Measurements from ENCODE around the gene ZNF462.

The ZNF462 gene

DNA sequence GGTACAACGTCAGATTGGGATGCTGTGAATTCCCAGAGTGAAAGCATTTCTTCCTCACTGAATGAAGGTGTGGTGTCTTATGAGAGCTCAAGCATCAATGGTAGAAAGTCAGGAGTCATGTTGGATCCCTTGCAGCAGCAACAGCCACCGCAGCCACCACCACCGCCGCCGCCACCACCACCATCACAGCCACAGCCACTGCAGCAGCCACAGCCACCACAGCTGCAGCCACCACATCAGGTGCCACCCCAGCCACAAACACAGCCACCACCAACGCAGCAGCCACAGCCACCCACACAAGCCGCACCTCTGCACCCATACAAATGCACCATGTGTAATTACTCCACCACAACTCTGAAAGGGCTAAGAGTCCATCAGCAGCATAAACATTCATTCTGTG lies 62.4 kb downstream of the ZNF462 start:
- TF ChIP-seq, protein P1, sequence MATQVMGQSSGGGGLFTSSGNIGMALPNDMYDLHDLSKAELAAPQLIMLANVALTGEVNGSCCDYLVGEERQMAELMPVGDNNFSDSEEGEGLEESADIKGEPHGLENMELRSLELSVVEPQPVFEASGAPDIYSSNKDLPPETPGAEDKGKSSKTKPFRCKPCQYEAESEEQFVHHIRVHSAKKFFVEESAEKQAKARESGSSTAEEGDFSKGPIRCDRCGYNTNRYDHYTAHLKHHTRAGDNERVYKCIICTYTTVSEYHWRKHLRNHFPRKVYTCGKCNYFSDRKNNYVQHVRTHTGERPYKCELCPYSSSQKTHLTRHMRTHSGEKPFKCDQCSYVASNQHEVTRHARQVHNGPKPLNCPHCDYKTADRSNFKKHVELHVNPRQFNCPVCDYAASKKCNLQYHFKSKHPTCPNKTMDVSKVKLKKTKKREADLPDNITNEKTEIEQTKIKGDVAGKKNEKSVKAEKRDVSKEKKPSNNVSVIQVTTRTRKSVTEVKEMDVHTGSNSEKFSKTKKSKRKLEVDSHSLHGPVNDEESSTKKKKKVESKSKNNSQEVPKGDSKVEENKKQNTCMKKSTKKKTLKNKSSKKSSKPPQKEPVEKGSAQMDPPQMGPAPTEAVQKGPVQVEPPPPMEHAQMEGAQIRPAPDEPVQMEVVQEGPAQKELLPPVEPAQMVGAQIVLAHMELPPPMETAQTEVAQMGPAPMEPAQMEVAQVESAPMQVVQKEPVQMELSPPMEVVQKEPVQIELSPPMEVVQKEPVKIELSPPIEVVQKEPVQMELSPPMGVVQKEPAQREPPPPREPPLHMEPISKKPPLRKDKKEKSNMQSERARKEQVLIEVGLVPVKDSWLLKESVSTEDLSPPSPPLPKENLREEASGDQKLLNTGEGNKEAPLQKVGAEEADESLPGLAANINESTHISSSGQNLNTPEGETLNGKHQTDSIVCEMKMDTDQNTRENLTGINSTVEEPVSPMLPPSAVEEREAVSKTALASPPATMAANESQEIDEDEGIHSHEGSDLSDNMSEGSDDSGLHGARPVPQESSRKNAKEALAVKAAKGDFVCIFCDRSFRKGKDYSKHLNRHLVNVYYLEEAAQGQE (IDR thresholded peaks at IDR 0.05; ENCODE audit: low read depth): no peak
- no peak for TF ChIP-seq NFIC (IDR thresholded peaks at IDR 0.05)

DNA sequence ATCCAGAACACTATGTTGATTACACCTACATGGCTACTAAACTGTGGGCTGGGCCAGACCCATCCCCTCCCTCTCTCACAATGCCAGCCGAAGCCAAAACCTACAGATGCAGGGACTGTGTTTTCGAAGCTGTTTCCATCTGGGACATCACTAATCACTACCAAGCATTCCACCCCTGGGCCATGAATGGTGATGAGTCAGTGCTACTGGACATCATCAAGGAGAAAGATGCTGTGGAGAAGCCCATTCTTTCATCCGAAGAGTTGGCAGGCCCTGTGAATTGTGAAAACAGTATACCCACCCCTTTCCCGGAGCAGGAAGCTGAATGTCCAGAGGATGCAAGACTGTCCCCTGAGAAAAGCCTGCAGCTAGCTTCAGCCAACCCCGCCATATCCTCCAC lies 65.0 kb downstream of the ZNF462 start:
- TF ChIP-seq CREB1 (IDR thresholded peaks at IDR 0.05; ENCODE audit: low read depth) (no peak), EP300 (IDR thresholded peaks at IDR 0.05; ENCODE audit: borderline replicate concordance) (no peak), FOXM1 (IDR thresholded peaks at IDR 0.05; ENCODE audit: borderline replicate concordance, low read depth) (no peak), RAD21 (IDR thresholded peaks at IDR 0.05; ENCODE audit: low read depth) (no peak), CEBPB (IDR thresholded peaks at IDR 0.05) (no peak), NFIC (IDR thresholded peaks at IDR 0.05) (no peak), EGR1 (IDR thresholded peaks at IDR 0.05) (no peak), ZBTB7A (IDR thresholded peaks at IDR 0.05; ENCODE audit: low read depth) (no peak), TAF1 (IDR thresholded peaks at IDR 0.05; ENCODE audit: low read depth) (no peak)

DNA sequence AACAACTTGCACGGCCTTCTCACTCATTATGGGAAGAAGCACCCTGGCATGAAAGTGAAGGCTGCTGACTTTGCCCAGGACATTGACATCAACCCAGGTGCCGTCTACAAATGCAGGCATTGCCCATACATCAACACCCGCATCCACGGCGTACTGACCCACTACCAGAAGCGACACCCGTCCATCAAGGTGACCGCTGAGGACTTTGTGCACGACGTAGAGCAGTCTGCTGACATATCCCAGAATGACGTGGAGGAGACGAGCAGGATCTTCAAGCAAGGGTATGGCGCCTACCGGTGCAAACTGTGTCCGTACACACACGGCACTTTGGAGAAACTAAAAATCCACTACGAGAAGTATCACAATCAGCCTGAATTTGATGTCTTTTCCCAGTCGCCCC lies 65.4 kb downstream of the ZNF462 start:
- no peak for TF ChIP-seq CEBPB (IDR thresholded peaks at IDR 0.05)
- no peak for TF ChIP-seq TCF12 (IDR thresholded peaks at IDR 0.05; ENCODE audit: low read depth)
- no peak for TF ChIP-seq YY1 (IDR thresholded peaks at IDR 0.05; ENCODE audit: low read depth)

DNA sequence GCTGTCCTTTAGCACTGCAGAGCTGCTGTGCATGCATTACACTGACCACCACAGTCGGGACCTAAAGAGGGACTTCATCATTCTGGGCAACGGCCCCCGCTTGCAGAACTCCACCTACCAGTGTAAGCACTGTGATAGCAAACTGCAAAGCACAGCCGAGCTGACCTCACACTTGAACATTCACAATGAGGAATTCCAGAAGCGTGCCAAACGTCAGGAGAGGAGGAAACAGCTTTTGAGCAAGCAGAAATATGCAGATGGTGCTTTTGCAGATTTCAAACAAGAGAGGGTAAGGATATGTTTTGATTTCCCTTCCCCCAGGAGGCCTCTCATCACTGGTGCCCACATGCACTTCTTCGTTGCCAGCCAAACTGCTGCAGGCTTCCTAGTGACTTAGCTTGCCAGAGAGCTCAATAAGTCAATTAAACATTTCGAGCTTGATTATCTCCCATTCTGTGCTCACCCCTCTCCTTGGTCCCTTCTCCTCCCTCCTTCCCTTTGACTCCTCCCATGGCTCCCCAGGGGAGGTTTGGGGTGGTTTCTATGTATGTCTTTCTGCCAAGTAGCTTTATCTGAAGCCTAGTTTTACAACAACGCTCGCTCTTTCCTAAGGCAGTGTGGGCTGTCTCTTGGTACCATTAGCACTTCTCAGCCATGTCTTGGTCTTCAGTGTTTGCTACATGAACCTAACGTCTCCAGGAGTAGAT lies 66.7 kb downstream of the ZNF462 start:
- TF ChIP-seq YY1 (IDR thresholded peaks at IDR 0.05; ENCODE audit: low read depth) (no peak), EGR1 (IDR thresholded peaks at IDR 0.05) (no peak), RAD21 (IDR thresholded peaks at IDR 0.05; ENCODE audit: low read depth) (no peak), TEAD4 (IDR thresholded peaks at IDR 0.05) (no peak), FOXM1 (IDR thresholded peaks at IDR 0.05; ENCODE audit: borderline replicate concordance, low read depth) (no peak), CEBPB (IDR thresholded peaks at IDR 0.05) (no peak)
- TF ChIP-seq, protein P1 (IDR thresholded peaks at IDR 0.05; ENCODE audit: low read depth): no peak

DNA sequence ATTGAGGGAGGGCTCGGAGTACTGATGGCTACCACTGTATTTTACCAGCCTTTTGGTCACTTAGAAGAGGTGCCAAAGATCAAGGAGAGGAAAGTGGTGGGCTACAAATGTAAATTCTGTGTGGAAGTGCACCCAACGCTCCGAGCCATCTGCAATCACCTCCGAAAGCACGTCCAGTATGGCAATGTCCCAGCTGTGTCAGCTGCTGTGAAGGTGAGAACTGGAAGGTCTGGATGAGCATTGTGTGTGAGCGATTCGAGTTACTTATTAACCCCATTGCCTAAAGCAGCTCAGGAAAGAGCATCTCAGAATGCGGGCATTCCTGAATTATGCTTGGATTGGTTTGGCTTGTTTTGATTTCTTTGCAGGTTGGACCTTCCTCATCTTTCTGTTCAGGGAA lies 67.5 kb downstream of the ZNF462 start:
- TF ChIP-seq TCF12 (IDR thresholded peaks at IDR 0.05; ENCODE audit: low read depth): no peak
- TF ChIP-seq YY1 (IDR thresholded peaks at IDR 0.05; ENCODE audit: low read depth): no peak
- no peak for TF ChIP-seq TAF1 (IDR thresholded peaks at IDR 0.05; ENCODE audit: low read depth)
- TF ChIP-seq CEBPB (IDR thresholded peaks at IDR 0.05): no peak
- TF ChIP-seq, protein P2, sequence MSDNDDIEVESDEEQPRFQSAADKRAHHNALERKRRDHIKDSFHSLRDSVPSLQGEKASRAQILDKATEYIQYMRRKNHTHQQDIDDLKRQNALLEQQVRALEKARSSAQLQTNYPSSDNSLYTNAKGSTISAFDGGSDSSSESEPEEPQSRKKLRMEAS (IDR thresholded peaks at IDR 0.05): no peak
- TF ChIP-seq RAD21 (IDR thresholded peaks at IDR 0.05; ENCODE audit: low read depth): no peak
- no peak for TF ChIP-seq CREB1 (IDR thresholded peaks at IDR 0.05; ENCODE audit: low read depth)
- TF ChIP-seq EGR1 (IDR thresholded peaks at IDR 0.05): no peak
- TF ChIP-seq NFIC (IDR thresholded peaks at IDR 0.05): no peak
- TF ChIP-seq TEAD4 (IDR thresholded peaks at IDR 0.05): no peak
- TF ChIP-seq, protein P3, sequence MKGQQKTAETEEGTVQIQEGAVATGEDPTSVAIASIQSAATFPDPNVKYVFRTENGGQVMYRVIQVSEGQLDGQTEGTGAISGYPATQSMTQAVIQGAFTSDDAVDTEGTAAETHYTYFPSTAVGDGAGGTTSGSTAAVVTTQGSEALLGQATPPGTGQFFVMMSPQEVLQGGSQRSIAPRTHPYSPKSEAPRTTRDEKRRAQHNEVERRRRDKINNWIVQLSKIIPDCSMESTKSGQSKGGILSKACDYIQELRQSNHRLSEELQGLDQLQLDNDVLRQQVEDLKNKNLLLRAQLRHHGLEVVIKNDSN (IDR thresholded peaks at IDR 0.05): no peak
- TF ChIP-seq FOXM1 (IDR thresholded peaks at IDR 0.05; ENCODE audit: borderline replicate concordance, low read depth): no peak
- no peak for TF ChIP-seq EP300 (IDR thresholded peaks at IDR 0.05; ENCODE audit: borderline replicate concordance)
- TF ChIP-seq, protein P1 (IDR thresholded peaks at IDR 0.05; ENCODE audit: low read depth): no peak
- TF ChIP-seq ZBTB7A (IDR thresholded peaks at IDR 0.05; ENCODE audit: low read depth): no peak

DNA sequence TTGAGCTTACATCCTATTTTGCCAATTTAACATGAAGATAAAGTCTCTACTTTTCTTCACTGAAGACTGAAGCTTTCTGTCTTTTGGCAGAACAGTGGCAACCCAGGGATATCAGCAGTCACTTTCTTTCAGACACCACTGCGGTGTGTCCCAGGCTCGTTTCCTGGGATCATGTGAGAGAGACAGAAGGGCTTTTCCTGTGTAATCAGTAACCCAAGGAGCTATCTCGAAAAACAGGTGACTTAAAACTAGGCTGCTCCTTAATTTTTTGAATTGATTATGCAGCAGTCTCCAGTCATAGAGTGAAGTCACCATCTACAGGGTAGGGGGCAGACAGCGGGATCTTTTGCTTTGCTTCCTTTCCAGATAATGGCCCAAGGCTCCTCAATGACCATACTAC lies 68.5 kb downstream of the ZNF462 start:
- TF ChIP-seq YY1 (IDR thresholded peaks at IDR 0.05; ENCODE audit: low read depth) (no peak), FOXM1 (IDR thresholded peaks at IDR 0.05; ENCODE audit: borderline replicate concordance, low read depth) (no peak), EGR1 (IDR thresholded peaks at IDR 0.05) (no peak), ZBTB7A (IDR thresholded peaks at IDR 0.05; ENCODE audit: low read depth) (no peak)

Data from Ishikawa (cell line).